ENCODE measurements around the gene PCDH11Y. TPM values are rescaled to one million over a fixed set of nuclear protein-coding genes. Genes with fewer than 3 reads are reported as not detected.
"Not testable (repeated sequence)": the region's sequence is repeated elsewhere in the genome, so short reads cannot be mapped to it uniquely, and the experiment has no call there.

PCDH11Y gene
- total RNA-seq, 4 donors from 2014 or later, result 1.4 to 7.9 TPM; not detected in 2

GRCh38 chrY:5324931-5325330, 324.8 kb downstream of the PCDH11Y start:
- H3K4me3 ChIP-seq; DNase-seq; H3K27me3 ChIP-seq; intact Hi-C loops (cut with DNase I; ENCODE audit: low total_unique reads); H3K36me3 ChIP-seq; H3K27ac ChIP-seq; in situ Hi-C loops (cut with MboI; ENCODE audit: low pct_ligation_motif_present in 1 of 4, low pct_unique_long_range_greater_than_20kb in 1 of 4, low sequenced_read_pairs in 3 of 4); H3K9me3 ChIP-seq; H3K4me1 ChIP-seq: not testable (repeated sequence)
- 80% methylated on average over 1 of the region's 7 CpGs; no CpG with 5 or more reads in 1 of the 2 donors for WGBS, 2 donors (ENCODE audit: low coverage in 1 of 2)

GRCh38 chrY:5342220-5342619, 342.1 kb downstream of the PCDH11Y start:
- DNase-seq; H3K9me3 ChIP-seq; H3K27ac ChIP-seq; H3K36me3 ChIP-seq; intact Hi-C loops (cut with DNase I; ENCODE audit: low total_unique reads); H3K4me1 ChIP-seq; in situ Hi-C loops (cut with MboI; ENCODE audit: low pct_ligation_motif_present in 1 of 4, low pct_unique_long_range_greater_than_20kb in 1 of 4, low sequenced_read_pairs in 3 of 4); H3K4me3 ChIP-seq; H3K27me3 ChIP-seq: not testable (repeated sequence)
- no CpG with 5 or more reads among the region's 3 CpGs for WGBS, 2 donors (ENCODE audit: low coverage in 1 of 2)

GRCh38 chrY:5543705-5544104, 543.6 kb downstream of the PCDH11Y start:
- H3K27ac ChIP-seq; H3K4me3 ChIP-seq; H3K9me3 ChIP-seq; DNase-seq; H3K36me3 ChIP-seq; H3K27me3 ChIP-seq; in situ Hi-C loops (cut with MboI; ENCODE audit: low pct_ligation_motif_present in 1 of 4, low pct_unique_long_range_greater_than_20kb in 1 of 4, low sequenced_read_pairs in 3 of 4); intact Hi-C loops (cut with DNase I; ENCODE audit: low total_unique reads); H3K4me1 ChIP-seq: not testable (repeated sequence)

- H3K9me3 ChIP-seq; in situ Hi-C loops (cut with MboI; ENCODE audit: low pct_ligation_motif_present in 1 of 4, low pct_unique_long_range_greater_than_20kb in 1 of 4, low sequenced_read_pairs in 3 of 4); intact Hi-C loops (cut with DNase I; ENCODE audit: low total_unique reads); DNase-seq; H3K4me1 ChIP-seq; H3K27me3 ChIP-seq; H3K27ac ChIP-seq; H3K4me3 ChIP-seq; H3K36me3 ChIP-seq: not testable (repeated sequence)
- 20% methylated on average over 1 of the region's 2 CpGs; no CpG with 5 or more reads in 1 of the 2 donors for WGBS, 2 donors (ENCODE audit: low coverage in 1 of 2)
Measured at GRCh38 chrY:5638589-5638988, 638.5 kb downstream of the PCDH11Y start.

- intact Hi-C loops (cut with DNase I; ENCODE audit: low total_unique reads); H3K4me3 ChIP-seq; H3K4me1 ChIP-seq; H3K9me3 ChIP-seq; DNase-seq; H3K36me3 ChIP-seq; in situ Hi-C loops (cut with MboI; ENCODE audit: low pct_ligation_motif_present in 1 of 4, low pct_unique_long_range_greater_than_20kb in 1 of 4, low sequenced_read_pairs in 3 of 4); H3K27ac ChIP-seq; H3K27me3 ChIP-seq: not testable (repeated sequence)
- WGBS, 2 donors (ENCODE audit: low coverage in 1 of 2), result no CpG with 5 or more reads among the region's 2 CpGs
Measured at GRCh38 chrY:5679265-5679664, 679.2 kb downstream of the PCDH11Y start.

GRCh38 chrY:5708727-5709126, 708.6 kb downstream of the PCDH11Y start:
- H3K4me3 ChIP-seq; intact Hi-C loops (cut with DNase I; ENCODE audit: low total_unique reads); H3K4me1 ChIP-seq; DNase-seq; H3K36me3 ChIP-seq; H3K27ac ChIP-seq; H3K27me3 ChIP-seq; H3K9me3 ChIP-seq; in situ Hi-C loops (cut with MboI; ENCODE audit: low pct_ligation_motif_present in 1 of 4, low pct_unique_long_range_greater_than_20kb in 1 of 4, low sequenced_read_pairs in 3 of 4): not testable (repeated sequence)
- no CpG with 5 or more reads among the region's 5 CpGs for WGBS, 2 donors (ENCODE audit: low coverage in 1 of 2)

GRCh38 chrY:5709788-5710381, 709.8 kb downstream of the PCDH11Y start:
- H3K9me3 ChIP-seq; H3K4me3 ChIP-seq; H3K4me1 ChIP-seq; H3K27ac ChIP-seq; H3K36me3 ChIP-seq; DNase-seq; intact Hi-C loops (cut with DNase I; ENCODE audit: low total_unique reads); H3K27me3 ChIP-seq; in situ Hi-C loops (cut with MboI; ENCODE audit: low pct_ligation_motif_present in 1 of 4, low pct_unique_long_range_greater_than_20kb in 1 of 4, low sequenced_read_pairs in 3 of 4): not testable (repeated sequence)
- WGBS, 2 donors (ENCODE audit: low coverage in 1 of 2), result no CpG with 5 or more reads among the region's 1 CpG

GRCh38 chrY:5761403-5761802, 761.3 kb downstream of the PCDH11Y start:
- H3K27ac ChIP-seq; H3K4me1 ChIP-seq; DNase-seq; H3K27me3 ChIP-seq; H3K36me3 ChIP-seq; H3K9me3 ChIP-seq; H3K4me3 ChIP-seq; intact Hi-C loops (cut with DNase I; ENCODE audit: low total_unique reads); in situ Hi-C loops (cut with MboI; ENCODE audit: low pct_ligation_motif_present in 1 of 4, low pct_unique_long_range_greater_than_20kb in 1 of 4, low sequenced_read_pairs in 3 of 4): not testable (repeated sequence)
- WGBS, 2 donors (ENCODE audit: low coverage in 1 of 2), result no CpG with 5 or more reads among the region's 3 CpGs

GRCh38 chrY:5776485-5776884, 776.4 kb downstream of the PCDH11Y start:
- H3K27ac ChIP-seq; H3K4me1 ChIP-seq; H3K4me3 ChIP-seq; H3K27me3 ChIP-seq; H3K9me3 ChIP-seq; H3K36me3 ChIP-seq; DNase-seq; intact Hi-C loops (cut with DNase I; ENCODE audit: low total_unique reads); in situ Hi-C loops (cut with MboI; ENCODE audit: low pct_ligation_motif_present in 1 of 4, low pct_unique_long_range_greater_than_20kb in 1 of 4, low sequenced_read_pairs in 3 of 4): not testable (repeated sequence)
- no CpG with 5 or more reads among the region's 1 CpG for WGBS, 2 donors (ENCODE audit: low coverage in 1 of 2)

Data from transverse colon (tissue), 4 donors.